ENCODE data around the gene PHACTR3.

The PHACTR3 gene

DNA sequence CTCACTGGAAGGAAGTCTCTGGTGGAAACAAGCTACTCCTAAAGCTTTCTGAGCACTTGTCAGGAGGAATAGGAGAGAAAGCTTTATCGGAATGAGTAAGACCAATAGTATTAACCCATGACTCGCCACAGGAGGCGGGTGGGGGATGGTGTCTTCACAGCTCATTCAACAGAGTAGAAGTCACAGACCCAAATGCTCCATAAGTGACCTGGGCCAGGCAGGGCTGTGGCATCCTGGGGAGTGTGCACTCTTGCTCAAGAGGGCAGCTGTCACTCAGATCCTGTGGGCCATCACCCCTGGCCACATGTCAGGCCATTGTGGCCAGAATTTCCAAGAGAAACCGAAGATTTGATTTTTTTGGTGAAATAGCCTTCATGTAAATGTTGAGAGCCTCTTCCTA is 213.1 kb downstream of the PHACTR3 start:
- CTCF ChIA-PET, result interaction anchor here (1.3 kb wide), 1 partner anchor 33 kb away, joined by 3 read pairs; no protein-coding TSS in a partner anchor
- DNase-seq (ENCODE audit: low read depth, low spot score), result no peak
- TF ChIP-seq, protein P1, sequence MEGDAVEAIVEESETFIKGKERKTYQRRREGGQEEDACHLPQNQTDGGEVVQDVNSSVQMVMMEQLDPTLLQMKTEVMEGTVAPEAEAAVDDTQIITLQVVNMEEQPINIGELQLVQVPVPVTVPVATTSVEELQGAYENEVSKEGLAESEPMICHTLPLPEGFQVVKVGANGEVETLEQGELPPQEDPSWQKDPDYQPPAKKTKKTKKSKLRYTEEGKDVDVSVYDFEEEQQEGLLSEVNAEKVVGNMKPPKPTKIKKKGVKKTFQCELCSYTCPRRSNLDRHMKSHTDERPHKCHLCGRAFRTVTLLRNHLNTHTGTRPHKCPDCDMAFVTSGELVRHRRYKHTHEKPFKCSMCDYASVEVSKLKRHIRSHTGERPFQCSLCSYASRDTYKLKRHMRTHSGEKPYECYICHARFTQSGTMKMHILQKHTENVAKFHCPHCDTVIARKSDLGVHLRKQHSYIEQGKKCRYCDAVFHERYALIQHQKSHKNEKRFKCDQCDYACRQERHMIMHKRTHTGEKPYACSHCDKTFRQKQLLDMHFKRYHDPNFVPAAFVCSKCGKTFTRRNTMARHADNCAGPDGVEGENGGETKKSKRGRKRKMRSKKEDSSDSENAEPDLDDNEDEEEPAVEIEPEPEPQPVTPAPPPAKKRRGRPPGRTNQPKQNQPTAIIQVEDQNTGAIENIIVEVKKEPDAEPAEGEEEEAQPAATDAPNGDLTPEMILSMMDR (IDR thresholded peaks at IDR 0.05; ENCODE audit: insufficient read depth, low read length, missing control alignments), result no peak
- H3K4me3 ChIP-seq (ENCODE audit: low read depth, low read length), result no peak overlapping the region
- POLR2A ChIA-PET, result no interaction called here

DNA sequence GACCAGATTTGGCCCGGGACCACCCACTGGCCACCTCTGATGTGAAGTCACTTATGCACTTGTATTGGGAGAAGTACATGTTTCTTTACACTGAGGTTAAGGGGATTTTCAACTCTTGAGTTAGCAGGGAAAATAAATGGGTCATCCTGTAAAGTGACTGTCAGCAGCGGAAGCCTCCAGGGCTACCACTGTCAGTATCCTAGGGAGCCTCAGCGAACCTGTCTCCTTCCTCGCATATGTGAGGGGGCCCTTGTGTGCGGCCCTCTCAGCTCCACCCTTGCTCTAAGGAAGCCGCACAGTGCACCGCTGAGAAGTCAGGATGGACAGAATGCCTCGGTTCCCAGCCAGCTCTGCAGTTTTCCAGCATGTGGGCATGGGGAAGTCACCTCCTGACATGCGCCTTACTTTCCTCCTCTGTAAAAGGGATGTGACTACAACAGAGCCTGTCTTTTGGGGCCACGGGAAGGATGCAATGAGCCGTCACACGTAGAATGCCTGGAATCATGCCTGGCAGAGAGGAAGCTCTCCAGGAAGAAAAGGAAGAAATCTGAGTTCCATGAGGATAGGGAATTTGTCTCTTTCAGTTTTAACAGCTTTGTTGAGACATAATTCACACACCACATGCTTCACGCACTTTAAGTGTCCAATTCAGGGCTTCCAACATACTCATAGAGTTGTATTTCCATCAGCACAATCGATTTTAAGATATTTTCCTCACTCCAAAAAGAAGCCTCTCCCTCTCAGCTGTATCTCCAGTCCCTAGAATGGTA is 213.7 kb downstream of the PHACTR3 start:
- ChIA-PET POLR2A (no interaction called here), CTCF (interaction anchor here (1.3 kb wide), 1 partner anchor 33 kb away, joined by 3 read pairs; no protein-coding TSS in a partner anchor)
- TF ChIP-seq, protein P1 (IDR thresholded peaks at IDR 0.05; ENCODE audit: insufficient read depth, low read length, missing control alignments), result no peak
- no peak overlapping the region for H3K4me3 ChIP-seq (ENCODE audit: low read depth, low read length)
- DNase-seq (ENCODE audit: low read depth, low spot score), result no peak

DNA sequence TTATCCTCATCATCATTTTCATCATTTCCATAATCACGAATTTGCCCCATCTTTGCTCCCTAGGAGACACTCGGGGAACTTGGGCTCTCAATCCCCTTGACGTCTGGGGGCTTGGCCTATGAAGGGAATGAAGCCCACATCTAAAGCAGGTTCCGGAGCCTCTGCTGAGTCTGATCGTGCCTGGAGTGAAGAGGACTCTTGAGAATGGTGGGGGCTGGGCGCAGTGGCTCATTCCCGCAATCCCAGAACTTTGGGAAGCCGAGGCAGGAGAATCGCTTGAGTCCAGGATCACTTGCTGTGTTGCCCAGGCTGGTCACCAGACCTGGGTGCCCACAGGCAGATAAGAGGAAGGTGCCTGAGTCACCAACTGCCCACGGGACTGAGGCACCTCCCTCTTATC is 214.6 kb downstream of the PHACTR3 start:
- no peak overlapping the region for H3K4me3 ChIP-seq (ENCODE audit: low read depth, low read length)
- DNase-seq (ENCODE audit: low read depth, low spot score), result no peak
- ChIA-PET CTCF (no interaction called here), POLR2A (no interaction called here)
- TF ChIP-seq, protein P1 (IDR thresholded peaks at IDR 0.05; ENCODE audit: insufficient read depth, low read length, missing control alignments), result no peak

DNA sequence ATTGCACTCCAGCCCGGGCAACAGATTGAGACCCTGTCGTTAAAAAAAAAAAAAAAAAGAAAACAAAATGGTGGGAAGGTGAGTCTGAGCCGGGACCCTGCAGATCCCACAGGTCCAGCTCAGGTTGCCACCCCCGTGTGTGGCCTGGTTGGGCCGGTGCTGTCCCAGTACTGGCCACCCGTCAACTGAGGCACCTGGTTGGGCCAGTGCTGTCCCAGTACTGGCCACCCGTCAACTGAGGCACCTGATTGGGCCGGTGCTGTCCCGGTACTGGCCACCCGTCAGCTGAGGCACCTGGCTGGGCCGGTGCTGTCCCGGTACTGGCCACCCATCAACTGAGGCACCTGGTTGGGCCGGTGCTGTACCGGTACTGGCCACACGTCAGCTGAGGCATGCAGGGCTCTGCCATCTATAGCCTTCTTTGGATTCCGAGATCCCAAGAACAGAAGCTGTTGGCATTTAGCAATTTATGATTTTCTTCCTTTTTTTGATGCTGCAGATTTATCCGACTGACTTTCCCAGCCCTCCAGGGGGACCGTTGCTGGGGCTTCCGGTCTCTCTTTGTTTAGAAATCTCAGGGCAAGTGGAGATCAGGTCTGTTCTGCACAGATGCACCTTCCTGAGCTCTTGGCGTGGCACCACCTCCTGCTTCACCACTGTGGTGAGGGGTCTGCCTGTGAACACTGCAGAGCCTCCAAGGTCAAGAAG is 215.3 kb downstream of the PHACTR3 start:
- CTCF ChIA-PET, result interaction anchor here (0.9 kb wide), 1 partner anchor 36 kb away, joined by 3 read pairs; no protein-coding TSS in a partner anchor
- no peak for DNase-seq (ENCODE audit: low read depth, low spot score)
- TF ChIP-seq, protein P1 (IDR thresholded peaks at IDR 0.05; ENCODE audit: insufficient read depth, low read length, missing control alignments), result no peak
- POLR2A ChIA-PET, result no interaction called here
- H3K4me3 ChIP-seq (ENCODE audit: low read depth, low read length), result no peak overlapping the region

DNA sequence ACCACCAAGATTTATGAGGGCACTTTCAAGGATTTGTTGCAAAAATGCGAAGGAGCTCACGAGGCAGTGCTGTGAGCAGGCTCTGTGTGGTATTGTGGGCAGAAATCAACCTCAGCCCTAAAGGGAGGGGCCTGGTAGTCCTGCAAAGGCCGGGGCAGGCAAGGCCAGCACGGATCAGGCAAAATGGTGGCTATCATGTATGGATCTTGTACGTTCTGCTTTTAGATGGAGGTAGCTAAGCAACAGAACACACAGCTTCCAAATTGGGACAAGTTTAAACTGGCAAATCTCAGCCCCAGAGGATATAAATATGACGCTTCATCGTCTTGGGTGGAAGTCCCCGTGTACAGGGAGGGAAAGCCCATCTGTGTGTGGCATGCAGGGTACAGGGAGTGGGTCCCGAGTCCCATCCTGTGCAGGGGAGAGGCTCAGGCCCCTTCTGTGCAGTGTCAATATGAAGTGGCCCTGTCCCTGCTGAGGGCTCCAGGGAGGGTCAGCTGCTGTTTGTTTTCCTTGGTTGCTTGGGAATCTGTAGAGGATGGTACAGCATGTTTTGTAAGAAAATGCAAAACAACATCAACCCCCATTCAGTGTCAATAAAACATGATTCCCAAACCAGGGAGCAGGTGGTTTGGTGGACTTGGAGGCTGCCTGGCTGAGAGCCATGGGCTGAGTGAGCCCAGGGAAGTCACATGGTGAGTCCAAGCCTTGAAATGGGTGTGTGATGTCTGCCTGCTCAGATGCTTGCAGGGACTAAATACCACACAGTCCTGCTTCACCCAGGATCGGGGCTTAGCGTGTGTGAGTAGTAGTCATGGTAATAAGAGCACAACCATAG is 216.1 kb downstream of the PHACTR3 start:
- DNase-seq (ENCODE audit: low read depth, low spot score), result no peak
- TF ChIP-seq, protein P1 (IDR thresholded peaks at IDR 0.05; ENCODE audit: insufficient read depth, low read length, missing control alignments), result no peak
- ChIA-PET CTCF (interaction anchor here (0.9 kb wide), 1 partner anchor 37 kb away, joined by 3 read pairs; no protein-coding TSS in a partner anchor), POLR2A (no interaction called here)
- no peak overlapping the region for H3K4me3 ChIP-seq (ENCODE audit: low read depth, low read length)
